Fibroblast of pulmonary artery (primary cell): Measurements from ENCODE around the gene MYOZ3.

ENCODE experiments used
- DNase-seq: peaks from one replicate; pipeline ENCODE4 v3.0.0-alpha.2; 2010; ENCODE audit warnings: low read depth
- H3K4me3 ChIP-seq: replicated peaks from 2 replicates; pipeline ENCODE4 v1.5.1; 2011; ENCODE audit warnings: low read depth, mild to moderate bottlenecking, control low read depth, low read length, moderate library complexity
- CTCF ChIP-seq: IDR thresholded peaks from 2 replicates; pipeline ENCODE4 v1.5.1; 2011; ENCODE audit warnings: mild to moderate bottlenecking, control low read depth, low read length, inconsistent platforms; ENCODE audit errors: missing control alignments

Gene MYOZ3

GRCh38 chr5:150670948-150671310, 9.9 kb downstream of the MYOZ3 start:
- no peak overlapping the region for H3K4me3 ChIP-seq
- DNase-seq: no peak
- TF ChIP-seq CTCF: no peak

GRCh38 chr5:150671509-150672236, 10.6 kb downstream of the MYOZ3 start:
- no peak for DNase-seq
- TF ChIP-seq CTCF: no peak
- H3K4me3 ChIP-seq: peak overlapping the region; percentile 51

- no peak for DNase-seq
- H3K4me3 ChIP-seq: peak overlapping the region; percentile 51
- no peak for TF ChIP-seq CTCF
These were observed 11.3 kb downstream of the MYOZ3 start for GRCh38 chr5:150672237-150672883.

- no peak for TF ChIP-seq CTCF
- H3K4me3 ChIP-seq: peak overlapping the region; percentile 51
These were observed 11.8 kb downstream of the MYOZ3 start for GRCh38 chr5:150672884-150673275.

GRCh38 chr5:150674341-150674821, 13.3 kb downstream of the MYOZ3 start:
- no peak for DNase-seq
- H3K4me3 ChIP-seq: no peak overlapping the region
- TF ChIP-seq CTCF: no peak

More at GRCh38 chr5:150672884-150673275, 11.8 kb downstream of the MYOZ3 start:
- DNase-seq: no peak

- no peak for TF ChIP-seq CTCF
- no peak for DNase-seq
- H3K4me3 ChIP-seq: no peak overlapping the region
These were observed 14.0 kb downstream of the MYOZ3 start for GRCh38 chr5:150675069-150675468.
